Right cardiac atrium (tissue), 5 donors: ENCODE measurements around the gene VCP. TPM values are rescaled to one million over a fixed set of nuclear protein-coding genes. Genes with fewer than 3 reads are reported as not detected.
A peak's percentile ranks its signal among the peaks of the same experiment; 100 is the strongest.

Experiments used
- ATAC-seq, 2 donors: fragments of 200-7000 bp; cut with Tn5 transposase; one replicate each; pipeline versions ENCODE4 v1.8.0 to v1.9.1; 2020; ENCODE audit warnings: moderate library complexity in 2 of 2, mild to moderate bottlenecking in 1 of 2
- DNase-seq, 3 donors: peaks; one replicate each; pipeline ENCODE4 v3.0.0-alpha.2; 2020
- H3K27ac ChIP-seq: one replicate; pipeline ENCODE4 v1.5.1; 2013; ENCODE audit warnings: mild to moderate bottlenecking, low read length, control low read depth, moderate library complexity
- H3K27me3 ChIP-seq: one replicate; pipeline ENCODE4 v1.6.1; 2013; ENCODE audit not compliant: control insufficient read depth, insufficient read depth
- H3K4me1 ChIP-seq: one replicate; pipeline ENCODE4 v1.6.1; 2013; ENCODE audit warnings: low read length; ENCODE audit not compliant: control insufficient read depth, insufficient read depth
- H3K4me3 ChIP-seq: one replicate; pipeline ENCODE4 v1.5.1; 2013; ENCODE audit warnings: low read length, control low read depth
- H3K9me3 ChIP-seq: one replicate; pipeline ENCODE4 v1.6.1; 2013; ENCODE audit warnings: low read length; ENCODE audit not compliant: control insufficient read depth
- WGBS: extraction: QIAGEN DNeasy Blood & Tissue Kit; methylation state at CpG from one replicate; pipeline ENCODE4 v1.1.7; 2013; 5-methylcytosine and 5-hydroxymethylcytosine counted together
- intact Hi-C, 4 donors: fragments of 100-400 bp; cut with DNase I; formaldehyde crosslinking; loops; one replicate each; pipeline versions ENCODE4 v1.11.0 to v1.14.0; 2022 to 2023
- polyA plus RNA-seq: library from polyadenylated mRNA; stranded (reverse); fragments of 200-250 nt; gene quantifications from one replicate; pipeline ENCODE4 v1.2.3, GENCODE V29; 2013
- total RNA-seq, 4 donors: library from RNA; stranded (reverse); fragmentation: NEBNext Ultra II Directional; extraction: Animal tissue kit (Norgen Biotek cat#: 25700); gene quantifications; one replicate each; pipeline ENCODE4 v1.2.1, GENCODE V29; 2021
- donor health status: healthy with polysubstance abuse.
- donor health status: DM: no; HTN: yes; CAD: no.
- donor health status: DM: no; HTN: no; CAD: no.
- donor health status: DM: no; HTN: yes; CAD: no; lungs with severe emphysema.
- donor health status: DM: yes; HTN: yes; CAD: no.

VCP gene
- total and polyA plus RNA-seq, 5 donors = 149 to 224 (median 189) TPM

DNA sequence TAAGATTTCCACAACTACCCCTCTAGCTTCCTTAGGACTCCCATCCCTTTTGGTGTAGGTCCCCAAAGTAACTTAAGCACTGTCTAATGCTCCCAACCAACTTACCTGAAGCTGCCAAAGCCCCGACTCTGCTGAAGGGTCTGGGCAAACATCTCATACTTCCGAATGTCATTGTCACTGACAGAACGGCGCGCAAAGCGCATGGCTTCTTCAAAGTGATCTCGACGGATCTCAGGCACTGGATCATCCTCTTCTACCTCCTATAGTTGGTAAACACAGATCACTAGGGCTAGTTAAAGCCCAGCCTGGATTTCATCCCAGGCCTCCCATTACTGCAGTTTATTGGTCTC lies 15.2 kb downstream of the VCP start:
- no peak for DNase-seq
- no peaks in the 10 kb centered on the region for H3K4me1 ChIP-seq
- H3K27ac ChIP-seq = no peak overlapping the region
- H3K27me3 ChIP-seq = no peaks in the 10 kb centered on the region
- WGBS = 98% methylated on average over 8 of the region's 8 CpGs
- intact Hi-C loops = loop anchor here in 1 of 4 donors (10.0 kb wide), 1 partner anchor 162 kb away; a partner anchor contains a TSS
- no peak overlapping the region for H3K4me3 ChIP-seq
- no peak for ATAC-seq
- H3K9me3 ChIP-seq = no peaks in the 10 kb centered on the region

DNA sequence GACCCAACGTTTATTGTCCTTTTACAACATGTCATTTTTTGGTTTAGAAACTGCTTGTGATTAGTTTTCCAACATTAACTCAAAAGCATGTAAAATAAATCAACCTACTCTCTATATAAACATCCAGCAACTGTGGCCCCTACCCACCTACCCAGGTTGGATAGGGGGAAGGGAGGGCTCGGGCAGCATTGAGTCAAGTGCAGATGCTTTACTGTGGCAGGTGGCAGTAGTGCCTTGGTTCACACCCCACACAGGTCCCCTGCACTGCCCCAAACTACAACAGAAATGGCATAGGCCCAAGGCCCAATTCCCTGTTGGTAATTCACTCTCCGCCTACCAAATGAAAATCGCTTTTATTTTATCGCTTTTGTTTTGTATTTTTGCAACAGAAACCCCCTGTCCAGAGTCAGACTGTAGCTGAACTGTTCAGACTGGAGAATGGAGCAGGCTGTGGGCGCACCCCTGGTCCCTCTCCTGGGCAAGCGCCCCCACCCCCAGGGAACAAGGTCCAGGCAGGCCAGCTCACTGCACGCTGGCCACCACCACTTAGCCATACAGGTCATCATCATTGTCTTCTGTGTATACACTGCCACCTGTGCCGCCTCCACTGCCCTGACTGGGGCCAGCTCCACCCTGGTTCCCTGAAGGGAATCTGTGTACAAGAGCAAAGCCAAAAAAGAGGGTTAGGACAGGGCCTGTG lies 15.7 kb downstream of the VCP start:
- intact Hi-C loops = loop anchor here in 1 of 4 donors (10.0 kb wide), 1 partner anchor 162 kb away; a partner anchor contains a TSS
- no peaks in the 10 kb centered on the region for H3K27me3 ChIP-seq
- ATAC-seq (peak in 1 of 2 donors; percentile 20), DNase-seq (no peak)
- no peaks in the 10 kb centered on the region for H3K4me1 ChIP-seq
- H3K4me3 ChIP-seq = no peak overlapping the region
- H3K9me3 ChIP-seq = no peaks in the 10 kb centered on the region
- no peak overlapping the region for H3K27ac ChIP-seq
- WGBS = 92% methylated on average over 9 of the region's 9 CpGs

DNA sequence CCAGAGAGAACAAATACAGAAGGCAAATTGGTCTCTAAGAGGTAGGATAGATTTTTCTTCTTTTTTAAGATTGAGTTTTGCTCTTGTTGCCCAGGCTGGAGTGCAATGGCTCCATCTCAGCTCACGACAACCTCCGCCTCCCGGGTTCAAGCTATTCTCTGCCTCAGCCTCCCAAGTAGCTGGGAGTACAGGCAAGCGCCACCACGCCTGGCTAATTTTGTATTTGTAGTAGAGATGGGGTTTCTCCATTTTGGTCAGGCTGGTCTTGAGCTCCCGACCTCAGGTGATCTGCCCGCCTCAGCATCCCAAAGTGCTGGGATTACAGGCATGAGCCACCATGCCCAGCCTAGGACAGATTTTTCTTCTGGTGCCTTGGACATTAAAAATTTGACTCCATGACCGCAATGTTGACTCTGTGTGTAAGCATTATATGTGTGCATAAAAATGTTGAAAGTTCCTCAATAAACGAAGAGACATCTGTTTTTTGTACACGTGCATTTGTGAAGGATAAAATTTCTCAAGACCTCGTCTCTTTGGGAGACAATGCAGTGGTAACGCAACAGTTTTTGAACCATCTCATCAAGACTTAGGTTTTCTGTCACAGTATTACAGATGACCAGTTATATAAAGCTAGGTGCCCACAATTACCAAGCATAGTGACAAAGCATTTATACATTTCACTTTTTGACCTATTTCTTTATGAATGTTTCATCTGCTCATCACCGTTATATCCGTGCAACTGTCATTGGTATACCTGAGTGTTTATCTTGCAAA lies 17.4 kb downstream of the VCP start:
- 97% methylated on average over 14 of the region's 14 CpGs for WGBS
- intact Hi-C loops = loop anchor here in 1 of 4 donors (10.0 kb wide), 1 partner anchor 160 kb away; a partner anchor contains a TSS
- ATAC-seq = no peak
- H3K4me3 ChIP-seq = no peak overlapping the region
- H3K4me1 ChIP-seq = peaks cover 3% of the 10 kb centered on the region
- no peak overlapping the region for H3K27ac ChIP-seq
- H3K9me3 ChIP-seq = no peaks in the 10 kb centered on the region
- no peaks in the 10 kb centered on the region for H3K27me3 ChIP-seq
- DNase-seq = no peak

DNA sequence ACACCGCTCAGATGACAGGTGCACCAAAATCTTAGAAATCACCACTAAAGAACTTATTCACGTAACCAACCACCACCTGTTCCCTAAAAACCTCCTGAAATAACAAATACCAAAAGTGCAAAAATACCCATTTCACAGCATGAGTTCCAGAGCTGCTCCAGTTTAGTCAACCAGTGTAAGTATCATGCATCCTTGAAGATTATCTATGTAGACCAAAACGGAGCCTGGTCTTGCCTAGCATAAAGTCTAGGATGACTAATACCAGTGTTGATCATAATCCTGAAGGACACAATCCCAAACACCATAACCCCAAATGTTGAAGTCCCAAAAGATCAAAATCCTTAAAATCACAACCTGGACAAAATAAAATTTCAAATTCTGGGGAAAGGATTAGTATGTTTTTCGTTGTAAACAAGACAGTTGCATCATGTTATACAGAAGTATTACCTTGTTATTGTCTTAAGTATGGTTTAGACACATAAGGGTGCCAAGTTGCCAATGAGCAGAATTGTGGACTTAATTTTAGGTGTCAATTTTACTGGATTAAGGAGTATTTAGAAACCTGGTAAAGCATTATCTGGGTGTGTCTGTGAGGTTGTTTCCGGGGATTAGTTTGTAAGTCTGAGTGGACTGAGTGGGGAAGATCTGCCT lies 18.1 kb downstream of the VCP start:
- Histone ChIP-seq H3K27ac (no peak overlapping the region), H3K9me3 (no peaks in the 10 kb centered on the region), H3K27me3 (no peaks in the 10 kb centered on the region), H3K4me1 (peaks cover 3% of the 10 kb centered on the region), H3K4me3 (no peak overlapping the region)
- 54% methylated on average over 5 of the region's 5 CpGs for WGBS
- ATAC-seq (no peak), DNase-seq (no peak)
- intact Hi-C loops = loop anchor here in 1 of 4 donors (10.0 kb wide), 1 partner anchor 160 kb away; a partner anchor contains a TSS

DNA sequence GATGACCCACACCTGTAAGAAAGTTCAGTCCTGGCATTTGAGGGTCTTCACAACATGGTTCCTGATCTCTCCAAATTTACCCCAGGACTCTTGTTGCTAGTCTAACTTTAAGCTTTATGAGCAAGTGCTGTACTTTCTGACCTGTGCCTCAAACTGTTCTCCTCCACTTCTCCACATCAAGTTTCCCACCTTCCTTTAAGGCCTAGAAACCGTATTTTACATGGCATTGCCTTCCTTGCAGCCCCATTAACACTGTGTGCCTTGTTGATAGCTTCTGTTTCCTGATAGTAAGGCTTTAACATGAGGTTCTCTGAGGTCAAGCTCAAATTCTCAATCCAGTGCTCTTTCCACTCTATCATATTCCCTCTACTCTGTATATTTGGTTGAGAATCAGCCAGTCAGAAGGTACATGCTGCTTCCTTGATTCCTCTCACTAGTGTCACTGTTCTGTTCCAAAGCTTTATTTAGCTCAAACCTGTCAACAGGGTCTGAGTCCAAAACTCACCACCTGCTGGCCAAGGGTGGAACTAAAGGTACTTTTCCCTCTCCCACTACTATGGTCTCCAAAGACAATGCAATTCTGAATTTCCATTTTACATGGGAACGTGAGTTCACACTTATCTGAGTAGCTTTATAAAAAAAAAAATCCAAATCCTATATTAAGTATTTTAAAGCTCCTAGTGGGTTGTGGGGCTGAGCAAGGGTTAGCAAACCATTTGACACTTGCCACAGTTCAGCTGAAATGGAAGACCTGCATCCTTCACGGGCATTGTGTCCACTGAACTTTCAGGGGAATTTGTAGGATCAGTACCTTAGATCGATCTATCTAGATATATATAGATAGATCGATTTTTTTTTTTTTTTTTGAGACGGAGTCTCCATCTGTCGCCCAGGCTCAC lies 21.1 kb downstream of the VCP start:
- ATAC-seq = peak; percentile 74 to 83
- Histone ChIP-seq H3K27me3 (no peaks in the 10 kb centered on the region), H3K4me1 (peaks cover 3% of the 10 kb centered on the region), H3K9me3 (no peaks in the 10 kb centered on the region), H3K27ac (peak overlapping the region; percentile 82), H3K4me3 (no peak overlapping the region)
- intact Hi-C loops = loop anchor here in 1 of 4 donors (10.0 kb wide), 1 partner anchor 157 kb away; a partner anchor contains a TSS
- peak in 2 of 3 donors; percentile 61 to 67 for DNase-seq
- WGBS = 81% methylated on average over 7 of the region's 7 CpGs

DNA sequence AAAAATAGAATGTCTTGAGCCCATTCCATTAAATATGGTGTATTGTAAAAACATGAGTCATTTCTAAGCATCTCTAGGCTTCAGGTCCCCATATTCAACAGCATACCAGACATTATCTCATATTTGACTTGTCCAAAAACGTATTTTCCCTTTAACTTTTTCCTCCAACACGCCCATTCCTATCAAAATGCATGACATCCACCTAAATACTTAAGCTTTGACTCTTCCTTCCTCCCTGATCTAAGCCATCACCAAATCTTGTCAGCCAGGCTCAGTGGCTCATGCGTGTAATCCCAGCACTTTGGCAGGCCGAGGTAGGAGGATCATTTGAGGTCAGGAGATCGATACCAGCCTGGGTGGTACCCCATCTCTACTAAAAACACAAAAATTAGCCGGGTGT lies 23.9 kb downstream of the VCP start:
- WGBS = 95% methylated on average over 6 of the region's 6 CpGs
- ATAC-seq = no peak
- no peak for DNase-seq

DNA sequence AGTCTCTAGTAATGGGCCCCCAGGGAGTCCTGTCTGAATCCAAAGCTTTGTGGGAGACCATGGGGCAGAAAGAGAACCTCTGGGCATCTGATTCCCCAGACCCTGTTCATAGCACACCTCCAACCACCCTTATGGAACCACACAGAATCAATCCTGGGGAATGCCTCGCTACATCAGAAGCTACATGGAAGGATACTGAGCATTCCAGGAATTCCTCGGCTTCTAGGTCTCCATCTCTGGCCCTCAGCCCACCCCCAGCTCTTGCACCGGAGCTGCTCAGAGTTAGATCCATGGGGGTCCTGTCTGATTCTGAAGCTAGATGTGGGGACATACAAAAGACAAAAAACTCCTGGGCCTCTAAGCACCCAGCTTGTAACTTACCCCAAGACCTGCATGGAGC lies 28.4 kb downstream of the VCP start:
- H3K4me1 ChIP-seq = no peaks in the 10 kb centered on the region
- WGBS = 75% methylated on average over 3 of the region's 3 CpGs
- H3K27ac ChIP-seq = no peak overlapping the region
- no peaks in the 10 kb centered on the region for H3K27me3 ChIP-seq
- intact Hi-C loops = no loop called here
- DNase-seq (no peak), ATAC-seq (no peak)
- no peak overlapping the region for H3K4me3 ChIP-seq
- H3K9me3 ChIP-seq = no peaks in the 10 kb centered on the region

More for the DNA sequence above, 23.9 kb downstream of the VCP start:
- Histone ChIP-seq H3K4me1 (peaks cover 3% of the 10 kb centered on the region), H3K4me3 (no peak overlapping the region), H3K9me3 (no peaks in the 10 kb centered on the region), H3K27me3 (no peaks in the 10 kb centered on the region), H3K27ac (no peak overlapping the region)
- intact Hi-C loops = no loop called here

DNA sequence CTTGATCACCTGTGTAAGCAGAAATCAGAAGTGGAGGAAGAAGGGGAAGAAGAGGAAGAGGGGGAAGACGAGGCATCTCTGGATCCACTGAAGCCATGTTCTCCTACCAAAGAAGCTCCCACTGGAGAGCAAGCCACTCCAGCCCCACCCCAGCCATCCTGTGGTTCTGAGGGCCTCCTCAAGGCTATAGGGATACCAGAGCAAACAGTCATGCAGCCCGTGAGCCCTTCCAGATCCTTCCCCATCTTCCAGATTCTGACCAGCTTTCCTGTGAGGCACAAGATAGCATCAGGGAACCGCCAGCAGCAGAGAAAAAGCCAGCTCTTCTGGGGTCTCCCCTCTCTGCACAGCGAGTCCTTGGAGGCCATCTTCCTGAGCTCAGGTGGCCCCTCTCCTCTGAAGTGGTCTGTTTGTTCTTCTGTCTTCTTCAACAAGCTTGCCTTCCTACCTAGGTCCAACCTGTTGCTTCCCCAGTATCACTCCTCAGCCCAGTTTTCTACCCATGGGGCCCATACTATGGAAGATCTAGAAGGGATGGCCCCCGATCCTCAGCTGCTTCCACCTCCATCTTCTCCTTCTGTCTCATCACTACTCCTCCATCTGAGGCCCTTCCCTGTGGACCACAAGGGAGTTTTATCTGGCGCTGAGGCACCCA lies 29.4 kb downstream of the VCP start:
- Histone ChIP-seq H3K4me3 (no peak overlapping the region), H3K27me3 (no peaks in the 10 kb centered on the region), H3K9me3 (no peaks in the 10 kb centered on the region), H3K4me1 (no peaks in the 10 kb centered on the region), H3K27ac (no peak overlapping the region)
- intact Hi-C loops = no loop called here
- ATAC-seq (no peak), DNase-seq (no peak)
- WGBS = 96% methylated on average over 6 of the region's 6 CpGs

DNA sequence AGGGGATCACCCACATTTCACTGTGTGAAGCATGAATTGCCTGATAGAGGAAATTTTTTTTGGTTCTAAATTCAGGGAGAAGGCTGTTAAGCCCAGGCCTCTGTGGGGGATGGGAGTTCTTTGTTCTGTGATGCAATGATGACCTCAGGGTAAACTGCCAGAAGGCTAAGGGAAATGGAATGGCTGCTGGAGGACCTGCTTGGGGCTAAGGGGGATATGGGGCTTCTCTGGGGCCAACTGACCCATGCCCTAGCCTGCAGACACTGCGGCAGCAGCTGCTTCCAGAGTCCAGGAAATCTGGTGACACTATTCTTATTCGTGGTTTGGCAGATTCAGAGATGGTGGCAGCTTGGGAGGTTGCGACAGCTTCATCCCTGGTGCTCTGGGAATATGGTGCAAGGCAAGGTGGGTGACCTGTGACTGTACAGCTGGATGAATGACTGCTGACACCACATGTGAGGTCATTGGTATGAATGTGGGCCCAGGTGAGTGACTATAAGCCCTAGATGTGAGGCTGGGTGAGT lies 30.3 kb downstream of the VCP start:
- WGBS = 77% methylated on average over 3 of the region's 3 CpGs
- no peak for DNase-seq
- H3K4me3 ChIP-seq = no peak overlapping the region
- no peak overlapping the region for H3K27ac ChIP-seq
- H3K27me3 ChIP-seq = no peaks in the 10 kb centered on the region
- intact Hi-C loops = no loop called here
- peak; percentile 38 to 43 for ATAC-seq
- no peaks in the 10 kb centered on the region for H3K9me3 ChIP-seq
- no peaks in the 10 kb centered on the region for H3K4me1 ChIP-seq
